Left colon (tissue), 2 donors: Measurements from ENCODE around the gene PRKD2. TPM values are rescaled to one million over a fixed set of nuclear protein-coding genes. Genes with fewer than 3 reads are reported as not detected.
"Not testable (repeated sequence)": the region's sequence is repeated elsewhere in the genome, so short reads cannot be mapped to it uniquely, and the experiment has no call there.

Source experiments
- ATAC-seq: fragments of 200-7000 bp; cut with Tn5 transposase; one replicate; pipeline ENCODE4 v1.9.1; 2020; ENCODE audit warnings: mild to moderate bottlenecking, moderate library complexity
- DNase-seq, 2 donors: peaks; one replicate each; pipeline ENCODE4 v3.0.0-alpha.2; 2020
- intact Hi-C, 2 donors: fragments of 100-400 bp; cut with DNase I in 1 of 2; cut with micrococcal nuclease in 1 of 2; formaldehyde crosslinking; loops; one replicate each; pipeline versions ENCODE4 v1.11.2 to v1.14.0; 2022; cut with DNase I, micrococcal nuclease
- long read RNA-seq: library from polyadenylated mRNA; unstranded; transcript quantifications from one replicate; pipeline ENCODE4 v2.0.0, GENCODE V29; 2021
- total RNA-seq, 2 donors: library from RNA; stranded (reverse); fragmentation: NEBNext Ultra II Directional; extraction: Animal tissue kit (Norgen Biotek cat#: 25700); gene quantifications; one replicate each; pipeline ENCODE4 v1.2.1, GENCODE V29; 2021
- donor health status: DM: no; HTN: no; CAD: no.
- donor health status: DM: yes; HTN: yes; CAD: no.

Gene PRKD2
- total RNA-seq: 10 to 100 TPM; 62.5 to 64.4 TPM
- long read RNA-seq, transcript PRKD2-201 (18 exons, 3,070 nt): minor isoform, 10 of 98 reads
- long read RNA-seq, transcript PRKD2-214 (17 exons, 2,923 nt): major isoform, 18 of 98 reads
- long read RNA-seq, partial matches to known transcripts: 61 of 98 reads
- long read RNA-seq, other reads (novel, unspliced or antisense): 8 of 98 reads

- intact Hi-C loops: no loop called here
- DNase-seq (peak; percentile 89 to 93), ATAC-seq (peak; percentile 72)
Observed at GRCh38 chr19:46717034-46717715, at the start of gene PRKD2. PRKD2 (minus strand) TSS chr19:46717114; CDS start chr19:46716370, 744 bp downstream.

GRCh38 chr19:46764817-46765291 is 47.9 kb upstream of the PRKD2 start:
- intact Hi-C loops: no loop called here
- DNase-seq: peak; percentile 72 to 89
- peak; percentile 87 for ATAC-seq

GRCh38 chr19:46762245-46762890 is 45.5 kb upstream of the PRKD2 start:
- DNase-seq (no peak), ATAC-seq (no peak)
- intact Hi-C loops: no loop called here

GRCh38 chr19:46761418-46761831 is 44.5 kb upstream of the PRKD2 start:
- DNase-seq (no peak), ATAC-seq (no peak)
- intact Hi-C loops: no loop called here

- intact Hi-C loops, DNase-seq: not testable (repeated sequence)
Observed at GRCh38 chr19:46760897-46761296, 44.0 kb upstream of the PRKD2 start.

GRCh38 chr19:46760363-46760762 is 43.4 kb upstream of the PRKD2 start:
- DNase-seq: no peak
- no peak for ATAC-seq
- intact Hi-C loops: no loop called here

More at GRCh38 chr19:46760897-46761296, 44.0 kb upstream of the PRKD2 start:
- not testable (repeated sequence) for ATAC-seq

- intact Hi-C loops: loop anchor here in 1 of 2 donors (5.0 kb wide), 1 partner anchor 82 kb away; no protein-coding TSS in a partner anchor
- DNase-seq (no peak), ATAC-seq (no peak)
Observed at GRCh38 chr19:46759817-46760333, 43.0 kb upstream of the PRKD2 start.

- no peak for DNase-seq
- intact Hi-C loops: loop anchor here in 1 of 2 donors (5.0 kb wide), 1 partner anchor 83 kb away; no protein-coding TSS in a partner anchor
Observed at GRCh38 chr19:46759206-46759605, 42.3 kb upstream of the PRKD2 start.

GRCh38 chr19:46756544-46756888 is 39.6 kb upstream of the PRKD2 start:
- ATAC-seq (no peak), DNase-seq (no peak)
- intact Hi-C loops: loop anchor here (2.0 to 5.0 kb wide), 2 partner anchors 84 to 86 kb away; no protein-coding TSS in a partner anchor

More at GRCh38 chr19:46759206-46759605, 42.3 kb upstream of the PRKD2 start:
- ATAC-seq: no peak

GRCh38 chr19:46755853-46756543 is 39.1 kb upstream of the PRKD2 start:
- intact Hi-C loops: loop anchor here (2.0 to 5.0 kb wide), 2 partner anchors 85 to 86 kb away; no protein-coding TSS in a partner anchor
- ATAC-seq (no peak), DNase-seq (no peak)

GRCh38 chr19:46755077-46755852 is 38.4 kb upstream of the PRKD2 start:
- intact Hi-C loops: loop anchor here in 1 of 2 donors (5.0 kb wide), 1 partner anchor 87 kb away; no protein-coding TSS in a partner anchor
- ATAC-seq: no peak
- DNase-seq: no peak

- intact Hi-C loops: no loop called here
- DNase-seq (peak in 1 of 2 donors; percentile 85), ATAC-seq (peak; percentile 57)
Observed at GRCh38 chr19:46753420-46754155, 36.7 kb upstream of the PRKD2 start.

- intact Hi-C loops: no loop called here
- ATAC-seq: no peak
- peak in 1 of 2 donors; percentile 86 for DNase-seq
Observed at GRCh38 chr19:46748325-46749109, 31.6 kb upstream of the PRKD2 start.

- DNase-seq (peak in 1 of 2 donors; percentile 62), ATAC-seq (peak; percentile 75)
- intact Hi-C loops: no loop called here
Observed at GRCh38 chr19:46746281-46747057, 29.6 kb upstream of the PRKD2 start, which contains the start of gene STRN4. STRN4 (minus strand) TSS chr19:46746450; CDS start chr19:46746430, 20 bp downstream.

GRCh38 chr19:46745521-46746280 is 28.8 kb upstream of the PRKD2 start, which contains the start of gene FKRP:
FKRP (plus strand) TSS chr19:46746057; CDS start chr19:46755451, 9,394 bp downstream.
- DNase-seq (no peak), ATAC-seq (peak; percentile 58)
- intact Hi-C loops: no loop called here
